Endometrial microvascular endothelial cells (primary cell): ENCODE measurements around the gene SH3GL3. TPM values are rescaled to one million over a fixed set of nuclear protein-coding genes. Genes with fewer than 3 reads are reported as not detected.

Experiments used
- in situ Hi-C: cut with HindIII; loops from 2 replicates; pipeline ENCODE4 v1.10.0; 2017; ENCODE audit warnings: low sequenced_read_pairs, low pct_unique_long_range_greater_than_20kb; ENCODE audit errors: inconsistent ontology term
- total RNA-seq: library from RNA; depleted of rRNA; stranded (reverse); fragments of >200 nt; gene quantifications from one replicate; pipeline ENCODE4 v1.2.3, GENCODE V29; 2015; ENCODE audit errors: inconsistent ontology term

SH3GL3 gene
- total RNA-seq, 1 donor from 2014 or later: not detected

GRCh38 chr15:83449937-83450506 is 2.9 kb downstream of the SH3GL3 start:
- in situ Hi-C loops: no loop called here

GRCh38 chr15:83457149-83457548 is 10.0 kb downstream of the SH3GL3 start:
- in situ Hi-C loops: no loop called here

GRCh38 chr15:83458381-83458780 is 11.2 kb downstream of the SH3GL3 start:
- in situ Hi-C loops: no loop called here

GRCh38 chr15:83462026-83462425 is 14.9 kb downstream of the SH3GL3 start:
- in situ Hi-C loops: no loop called here

- in situ Hi-C loops: no loop called here
Observed at GRCh38 chr15:83462953-83463433, 15.9 kb downstream of the SH3GL3 start.

- in situ Hi-C loops: no loop called here
Observed at GRCh38 chr15:83470887-83471286, 23.7 kb downstream of the SH3GL3 start.

GRCh38 chr15:83471307-83471866 is 24.2 kb downstream of the SH3GL3 start:
- in situ Hi-C loops: no loop called here

GRCh38 chr15:83472151-83472550 is 25.0 kb downstream of the SH3GL3 start:
- in situ Hi-C loops: no loop called here

GRCh38 chr15:83472797-83473196 is 25.7 kb downstream of the SH3GL3 start:
- in situ Hi-C loops: no loop called here

- in situ Hi-C loops: no loop called here
Observed at GRCh38 chr15:83474578-83474977, 27.4 kb downstream of the SH3GL3 start.

- in situ Hi-C loops: no loop called here
Observed at GRCh38 chr15:83475551-83475950, 28.4 kb downstream of the SH3GL3 start.

GRCh38 chr15:83476066-83476465 is 28.9 kb downstream of the SH3GL3 start:
- in situ Hi-C loops: no loop called here

GRCh38 chr15:83476708-83477107 is 29.6 kb downstream of the SH3GL3 start:
- in situ Hi-C loops: no loop called here

GRCh38 chr15:83477172-83477807 is 30.1 kb downstream of the SH3GL3 start:
- in situ Hi-C loops: no loop called here

GRCh38 chr15:83477808-83478537 is 30.8 kb downstream of the SH3GL3 start:
- in situ Hi-C loops: no loop called here

GRCh38 chr15:83483612-83484011 is 36.5 kb downstream of the SH3GL3 start:
- in situ Hi-C loops: no loop called here

- in situ Hi-C loops: no loop called here
Observed at GRCh38 chr15:83484636-83485035, 37.5 kb downstream of the SH3GL3 start.

GRCh38 chr15:83486363-83486762 is 39.2 kb downstream of the SH3GL3 start:
- in situ Hi-C loops: no loop called here

GRCh38 chr15:83487519-83487918 is 40.4 kb downstream of the SH3GL3 start:
- in situ Hi-C loops: no loop called here

- in situ Hi-C loops: no loop called here
Observed at GRCh38 chr15:83489690-83490089, 42.5 kb downstream of the SH3GL3 start.
